K562 (cell line): ENCODE data around the gene GIPC3. TPM values are rescaled to one million over a fixed set of nuclear protein-coding genes. Genes with fewer than 3 reads are reported as not detected.

ENCODE experiments used
- HDGF ChIP-seq: fragments of 450-650 bp; IDR thresholded peaks from 2 replicates; pipeline ENCODE4 v1.6.1; 2016
- MYC ChIP-seq, 2 experiments: fragments of 250-450 bp in 1 of 2; sonication (Bioruptor Pico) in 1 of 2; IDR thresholded peaks; 2 replicates each; pipeline versions ENCODE4 v1.5.1 to v1.6.1; 2012 to 2021; ENCODE audit warnings: low read depth in 2 of 2, borderline replicate concordance in 1 of 2, improper control_type of control experiment in 1 of 2, low read length in 1 of 2, mild to moderate bottlenecking in 1 of 2, moderate library complexity in 1 of 2
- SLC30A9 ChIP-seq: fragments of 250-450 bp; sonication (Bioruptor Pico); IDR thresholded peaks from 2 replicates; pipeline ENCODE4 v1.8.0; 2022; ENCODE audit warnings: mild to moderate bottlenecking, moderate library complexity
- SMC3 ChIP-seq: conservative IDR thresholded peaks from 2 replicates; pipeline ENCODE4 v1.6.1; 2011; ENCODE audit warnings: low read depth, low read length, improper control_type of control experiment; ENCODE audit not compliant: insufficient read depth
- U2AF2 ChIP-seq: fragments of 200-400 bp; formaldehyde crosslinking; optimal IDR thresholded peaks from 2 replicates; pipeline ENCODE3; 2017; ENCODE audit warnings: low read depth, mild to moderate bottlenecking, low read length
- YY1 ChIP-seq, 3 experiments: IDR thresholded peaks; 2 replicates each; pipeline ENCODE4 v1.6.1; 2011; ENCODE audit warnings: low read length in 2 of 3, mild to moderate bottlenecking in 2 of 3, moderate library complexity in 2 of 3, borderline replicate concordance in 1 of 3, control low read depth in 1 of 3, low read depth in 1 of 3; ENCODE audit not compliant: insufficient read depth in 3 of 3, insufficient replicate concordance in 2 of 3, control insufficient read depth in 1 of 3, insufficient read length in 1 of 3; ENCODE audit errors: extremely low read depth in 1 of 3
- ZEB2 ChIP-seq: fragments of 450-650 bp; IDR thresholded peaks from 2 replicates; pipeline ENCODE4 v1.6.1; 2016
- ZFP36 ChIP-seq: fragments of 150-350 bp; IDR thresholded peaks from 2 replicates; pipeline ENCODE4 v1.6.1; 2018; ENCODE audit warnings: low read length, low read depth; ENCODE audit not compliant: partially characterized antibody
- ZNF184 ChIP-seq: sonication (generic); formaldehyde crosslinking; IDR thresholded peaks from 2 replicates; pipeline ENCODE4 v1.5.0; 2020; ENCODE audit warnings: missing genetic modification reagents
- polyA plus RNA-seq, 8 experiments: library from polyadenylated mRNA; depleted of rRNA in 4 of 8; stranded (reverse) in 5 of 8; unstranded in 3 of 8; fragments of >200 nt; fragmentation: Nextera tagmentation in 2 of 8; fragmentation: Illumina TruSeq in 1 of 8; extraction: Ambion mirVana in 2 of 8; extraction: Trizol in 1 of 8; gene quantifications; 2 replicates each; pipeline versions ENCODE4 v1.2.1 to v1.2.3, GENCODE V29; 2011 to 2014; ENCODE audit warnings: inconsistent platforms in 1 of 8, missing spikeins in 1 of 8
- total RNA-seq, 7 experiments: library from RNA; depleted of rRNA in 6 of 7; stranded (reverse); fragments of >200 nt in 6 of 7; fragmentation: Illumina TruSeq in 2 of 7; extraction: Trizol in 2 of 7; gene quantifications; 2 replicates each; pipeline versions ENCODE4 v1.2.1 to v1.2.3, GENCODE V29; 2011 to 2021; ENCODE audit warnings: low replicate concordance in 1 of 7
- TF ChIP-seq, protein P1 (sequence below), 2 experiments: fragments of 450-650 bp; formaldehyde crosslinking in 1 of 2; IDR thresholded peaks; 2 replicates each; pipeline versions ENCODE4 v1.4.0 to v1.6.1; 2014 to 2020; ENCODE audit warnings: mild to moderate bottlenecking in 2 of 2, borderline replicate concordance in 1 of 2, low read depth in 1 of 2
- TF ChIP-seq, protein P2 (sequence below): sonication (generic); formaldehyde crosslinking; IDR thresholded peaks from 2 replicates; pipeline ENCODE4 v1.8.1; 2023; ENCODE audit warnings: mild to moderate bottlenecking, missing genetic modification reagents
- TF ChIP-seq, protein P3 (sequence below), 3 experiments: fragments of 200-800 bp in 1 of 3; sonication (Bioruptor generic) in 1 of 3; sonication (generic) in 1 of 3; formaldehyde crosslinking in 1 of 3; IDR thresholded peaks; 2 replicates each; pipeline versions ENCODE4 v1.6.1 to v1.8.0; 2016 to 2022; ENCODE audit warnings: mild to moderate bottlenecking in 2 of 3, missing compliant biosample characterization in 2 of 3, missing genetic modification characterization in 2 of 3, missing genetic modification reagents in 1 of 3

The GIPC3 gene
- total and polyA plus RNA-seq, 9 of the 15 experiments (the other 6 are each of a cell fraction or from before 2014, with no cell fraction given): 0.03 to 3.6 (median 1.5) TPM; not detected in 1

DNA sequence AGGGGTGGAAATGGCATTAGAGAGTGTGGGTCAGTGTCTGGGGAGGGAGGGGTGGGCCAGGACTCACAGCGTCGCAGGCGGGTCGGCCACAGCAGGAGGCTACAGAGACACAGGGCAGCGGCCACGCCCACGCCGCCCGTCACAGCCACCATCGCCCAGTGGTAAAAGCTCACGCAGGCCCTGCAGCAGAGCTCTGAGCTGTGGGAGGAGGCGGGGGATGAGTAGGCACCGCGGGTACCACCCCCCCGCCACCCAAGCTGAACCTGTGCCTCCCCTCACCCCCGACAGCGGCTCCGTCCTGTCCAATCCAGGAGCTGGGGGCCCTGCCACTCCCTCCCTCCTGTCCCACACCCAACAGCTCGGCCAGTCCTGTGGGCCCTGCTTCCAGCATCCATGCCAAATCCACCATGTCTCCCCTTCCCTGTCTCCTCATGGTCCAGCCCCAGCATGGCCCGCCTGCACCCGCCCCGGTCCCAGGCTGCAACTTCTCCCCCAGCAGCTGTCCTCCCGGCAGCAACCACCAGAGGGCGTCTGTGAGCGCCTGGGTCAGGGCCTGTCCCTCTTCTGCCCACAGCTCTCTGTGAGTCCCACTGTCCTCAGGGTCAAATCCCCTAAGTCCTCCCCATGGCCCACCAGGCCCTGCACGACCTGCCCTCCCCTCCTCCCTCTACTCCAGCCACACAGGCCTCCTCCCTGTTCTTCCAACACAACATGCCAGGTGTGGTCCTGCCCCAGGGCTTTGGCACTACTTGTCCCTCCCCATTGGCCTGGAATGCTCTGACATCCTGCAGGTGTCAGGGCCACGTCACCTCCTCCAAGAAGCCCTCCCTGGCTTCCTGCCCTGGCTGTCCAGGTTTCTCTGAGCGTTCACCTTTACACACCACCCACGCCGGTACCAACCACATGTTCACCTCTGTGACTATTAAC, 40.3 kb upstream of the GIPC3 start (continued):
- TF ChIP-seq, protein P1, sequence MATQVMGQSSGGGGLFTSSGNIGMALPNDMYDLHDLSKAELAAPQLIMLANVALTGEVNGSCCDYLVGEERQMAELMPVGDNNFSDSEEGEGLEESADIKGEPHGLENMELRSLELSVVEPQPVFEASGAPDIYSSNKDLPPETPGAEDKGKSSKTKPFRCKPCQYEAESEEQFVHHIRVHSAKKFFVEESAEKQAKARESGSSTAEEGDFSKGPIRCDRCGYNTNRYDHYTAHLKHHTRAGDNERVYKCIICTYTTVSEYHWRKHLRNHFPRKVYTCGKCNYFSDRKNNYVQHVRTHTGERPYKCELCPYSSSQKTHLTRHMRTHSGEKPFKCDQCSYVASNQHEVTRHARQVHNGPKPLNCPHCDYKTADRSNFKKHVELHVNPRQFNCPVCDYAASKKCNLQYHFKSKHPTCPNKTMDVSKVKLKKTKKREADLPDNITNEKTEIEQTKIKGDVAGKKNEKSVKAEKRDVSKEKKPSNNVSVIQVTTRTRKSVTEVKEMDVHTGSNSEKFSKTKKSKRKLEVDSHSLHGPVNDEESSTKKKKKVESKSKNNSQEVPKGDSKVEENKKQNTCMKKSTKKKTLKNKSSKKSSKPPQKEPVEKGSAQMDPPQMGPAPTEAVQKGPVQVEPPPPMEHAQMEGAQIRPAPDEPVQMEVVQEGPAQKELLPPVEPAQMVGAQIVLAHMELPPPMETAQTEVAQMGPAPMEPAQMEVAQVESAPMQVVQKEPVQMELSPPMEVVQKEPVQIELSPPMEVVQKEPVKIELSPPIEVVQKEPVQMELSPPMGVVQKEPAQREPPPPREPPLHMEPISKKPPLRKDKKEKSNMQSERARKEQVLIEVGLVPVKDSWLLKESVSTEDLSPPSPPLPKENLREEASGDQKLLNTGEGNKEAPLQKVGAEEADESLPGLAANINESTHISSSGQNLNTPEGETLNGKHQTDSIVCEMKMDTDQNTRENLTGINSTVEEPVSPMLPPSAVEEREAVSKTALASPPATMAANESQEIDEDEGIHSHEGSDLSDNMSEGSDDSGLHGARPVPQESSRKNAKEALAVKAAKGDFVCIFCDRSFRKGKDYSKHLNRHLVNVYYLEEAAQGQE (IDR thresholded peaks at IDR 0.05; ENCODE audit: borderline replicate concordance): peak; percentile 84; the same call in 1 of the 2 replicates
- TF ChIP-seq, protein P1 (CRISPR knock-in tag; IDR thresholded peaks at IDR 0.05; ENCODE audit: low read depth): no peak
- no peak for TF ChIP-seq ZNF184
- TF ChIP-seq MYC (IDR thresholded peaks at IDR 0.05; ENCODE audit: low read depth, low read length): 0 out of 2 replicates have a peak, but pooled peaks have one; percentile 33
- no peak for TF ChIP-seq MYC (CRISPR knock-in tag; IDR thresholded peaks at IDR 0.05; ENCODE audit: borderline replicate concordance, low read depth)
- TF ChIP-seq SMC3: peak; percentile 93
- no peak for TF ChIP-seq SLC30A9
- peak in 1 of 3 experiments; percentile 20 for TF ChIP-seq YY1 (IDR thresholded peaks at IDR 0.05; ENCODE audit: borderline replicate concordance in 1 of 3, control insufficient read depth in 1 of 3, extremely low read depth in 1 of 3, insufficient read depth in 3 of 3, insufficient read length in 1 of 3, insufficient replicate concordance in 2 of 3, low read depth in 1 of 3, low read length in 2 of 3)
- TF ChIP-seq U2AF2: no peak
- peak; percentile 96 for TF ChIP-seq HDGF
- no peak for TF ChIP-seq ZEB2
- TF ChIP-seq ZFP36: peak; percentile 98
- TF ChIP-seq, protein P2, sequence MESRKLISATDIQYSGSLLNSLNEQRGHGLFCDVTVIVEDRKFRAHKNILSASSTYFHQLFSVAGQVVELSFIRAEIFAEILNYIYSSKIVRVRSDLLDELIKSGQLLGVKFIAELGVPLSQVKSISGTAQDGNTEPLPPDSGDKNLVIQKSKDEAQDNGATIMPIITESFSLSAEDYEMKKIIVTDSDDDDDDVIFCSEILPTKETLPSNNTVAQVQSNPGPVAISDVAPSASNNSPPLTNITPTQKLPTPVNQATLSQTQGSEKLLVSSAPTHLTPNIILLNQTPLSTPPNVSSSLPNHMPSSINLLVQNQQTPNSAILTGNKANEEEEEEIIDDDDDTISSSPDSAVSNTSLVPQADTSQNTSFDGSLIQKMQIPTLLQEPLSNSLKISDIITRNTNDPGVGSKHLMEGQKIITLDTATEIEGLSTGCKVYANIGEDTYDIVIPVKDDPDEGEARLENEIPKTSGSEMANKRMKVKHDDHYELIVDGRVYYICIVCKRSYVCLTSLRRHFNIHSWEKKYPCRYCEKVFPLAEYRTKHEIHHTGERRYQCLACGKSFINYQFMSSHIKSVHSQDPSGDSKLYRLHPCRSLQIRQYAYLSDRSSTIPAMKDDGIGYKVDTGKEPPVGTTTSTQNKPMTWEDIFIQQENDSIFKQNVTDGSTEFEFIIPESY (CRISPR knock-in tag): peak; percentile 91
- TF ChIP-seq, protein P3, sequence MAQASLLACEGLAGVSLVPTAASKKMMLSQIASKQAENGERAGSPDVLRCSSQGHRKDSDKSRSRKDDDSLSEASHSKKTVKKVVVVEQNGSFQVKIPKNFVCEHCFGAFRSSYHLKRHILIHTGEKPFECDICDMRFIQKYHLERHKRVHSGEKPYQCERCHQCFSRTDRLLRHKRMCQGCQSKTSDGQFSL (CRISPR knock-in tag; IDR thresholded peaks at IDR 0.05): peak; percentile 38; the same call in 1 of the 2 replicates
- TF ChIP-seq, protein P3 (tag; IDR thresholded peaks at IDR 0.05): no peak
